Measurements from ENCODE around the gene PPT1. TPM values are rescaled to one million over a fixed set of nuclear protein-coding genes. Genes with fewer than 3 reads are reported as not detected.

PPT1 gene
- total RNA-seq, 1 experiment from 2014 or later, result 46.8 TPM

GRCh38 chr1:40081871-40082270, 15.2 kb downstream of the PPT1 start:
- peaks cover 24 to 33% of the 10 kb centered on the region in 2 experiments; a peak in 3 of 4 replicates for H3K36me3 ChIP-seq (ENCODE audit: control insufficient read depth in 1 of 2, insufficient read depth in 2 of 2, low read length in 2 of 2)
- POLR2A ChIA-PET, result no interaction called here
- no peaks in the 10 kb centered on the region for H3K4me1 ChIP-seq (ENCODE audit: control insufficient read depth in 1 of 2, insufficient read depth in 2 of 2, low read length in 2 of 2)
- no peaks in the 10 kb centered on the region for H3K27me3 ChIP-seq (ENCODE audit: insufficient read depth, low read length)
- CTCF ChIA-PET, result interaction anchor here (4.1 kb wide), 1 partner anchor 257 kb away, joined by 44 read pairs; no protein-coding TSS in a partner anchor
- BruUV-seq (replicated peaks), result no TSS peak
- H3K9me3 ChIP-seq (ENCODE audit: control insufficient read depth in 1 of 2, insufficient read depth in 1 of 2, low read depth in 1 of 2, low read length in 2 of 2), result no peaks in the 10 kb centered on the region
- RAD21 ChIA-PET (ENCODE audit: low non-redundant PET in 1 of 2, low total read pairs in 2 of 2, uncharacterized antibody in 2 of 2, unreplicated experiment in 2 of 2), result no interaction called here
- no peaks in the 10 kb centered on the region for H3K9me2 ChIP-seq (ENCODE audit: insufficient read depth)
- H4K20me1 ChIP-seq (ENCODE audit: insufficient read depth), result no peaks in the 10 kb centered on the region
- intact Hi-C loops (cut with micrococcal nuclease), result loop anchor here (5.0 kb wide), 1 partner anchor 60 kb away; no protein-coding TSS in a partner anchor
- H3K27ac ChIP-seq (ENCODE audit: low read depth, low read length), result no peak overlapping the region
- no peak overlapping the region for H3K4me3 ChIP-seq (replicated peaks in 1 of 2; ENCODE audit: low read depth in 1 of 2, low read length in 2 of 2)
- H2AFZ ChIP-seq (ENCODE audit: low read depth, low read length, poor library complexity, severe bottlenecking), result no peak overlapping the region
- no peaks in the 10 kb centered on the region for H3K79me2 ChIP-seq (ENCODE audit: insufficient read depth, low read length)
- DNase-seq (ENCODE audit: low read depth, low spot score), result no peak
- no peak for ATAC-seq
- no peak overlapping the region for H3K9ac ChIP-seq (ENCODE audit: low read length)
- TF ChIP-seq JUND (IDR thresholded peaks at IDR 0.05) (no peak), REST (IDR thresholded peaks at IDR 0.05; ENCODE audit: low read depth) (no peak), SIN3A (IDR thresholded peaks at IDR 0.05; ENCODE audit: low read depth) (no peak), ATF3 (IDR thresholded peaks at IDR 0.05) (no peak), MAX (IDR thresholded peaks at IDR 0.05) (no peak), ELF1 (IDR thresholded peaks at IDR 0.05; ENCODE audit: borderline replicate concordance, low read depth) (no peak)
- H3K4me2 ChIP-seq (ENCODE audit: low read length), result no peak overlapping the region

All from HCT116 (cell line).